HFFc6 (cell line): ENCODE measurements around the gene PAAF1. TPM values are rescaled to one million over a fixed set of nuclear protein-coding genes. Genes with fewer than 3 reads are reported as not detected.
A peak's percentile ranks its signal among the peaks of the same experiment; 100 is the strongest.

ENCODE experiments used
- DNase-seq: peaks from one replicate; pipeline ENCODE4 v3.0.0-alpha.2; 2018
- H3K27ac Mint-ChIP-seq: 2 replicates; pipeline ENCODE4 v1.8.0; 2020; ENCODE audit warnings: mild to moderate bottlenecking, mixed read lengths
- H3K27me3 Mint-ChIP-seq: 2 replicates; pipeline ENCODE4 v1.8.0; 2021; ENCODE audit warnings: mild to moderate bottlenecking, moderate library complexity, mixed read lengths; ENCODE audit not compliant: insufficient read depth
- H3K36me3 Mint-ChIP-seq: 2 replicates; pipeline ENCODE4 v1.8.0; 2021; ENCODE audit warnings: low read depth, mixed read lengths
- H3K4me1 Mint-ChIP-seq: 2 replicates; pipeline ENCODE4 v1.8.0; 2020; ENCODE audit warnings: low read depth, mixed read lengths
- H3K4me3 Mint-ChIP-seq: 2 replicates; pipeline ENCODE4 v1.8.0; 2020; ENCODE audit warnings: mild to moderate bottlenecking, moderate library complexity, mixed read lengths
- H3K9me3 Mint-ChIP-seq: 2 replicates; pipeline ENCODE4 v1.8.0; 2020; ENCODE audit warnings: mild to moderate bottlenecking, mixed read lengths
- CTCF ChIP-seq: fragments of 200-600 bp; sonication (generic); IDR thresholded peaks from 2 replicates; pipeline ENCODE4 v1.5.0; 2021; ENCODE audit warnings: antibody characterized with exemption, mild to moderate bottlenecking
- total RNA-seq, 6 experiments: library from RNA; stranded (reverse); fragmentation: NEBNext Ultra II Directional; extraction: Animal tissue kit (Norgen Biotek cat#: 25700); gene quantifications; 2 replicates in 1 of 6; 3 replicates in 5 of 6; pipeline ENCODE4 v1.2.3, GENCODE V29; 2021

The PAAF1 gene
- total RNA-seq, 6 experiments from 2014 or later: 19.5 to 23.2 (median 22.4) TPM

DNA sequence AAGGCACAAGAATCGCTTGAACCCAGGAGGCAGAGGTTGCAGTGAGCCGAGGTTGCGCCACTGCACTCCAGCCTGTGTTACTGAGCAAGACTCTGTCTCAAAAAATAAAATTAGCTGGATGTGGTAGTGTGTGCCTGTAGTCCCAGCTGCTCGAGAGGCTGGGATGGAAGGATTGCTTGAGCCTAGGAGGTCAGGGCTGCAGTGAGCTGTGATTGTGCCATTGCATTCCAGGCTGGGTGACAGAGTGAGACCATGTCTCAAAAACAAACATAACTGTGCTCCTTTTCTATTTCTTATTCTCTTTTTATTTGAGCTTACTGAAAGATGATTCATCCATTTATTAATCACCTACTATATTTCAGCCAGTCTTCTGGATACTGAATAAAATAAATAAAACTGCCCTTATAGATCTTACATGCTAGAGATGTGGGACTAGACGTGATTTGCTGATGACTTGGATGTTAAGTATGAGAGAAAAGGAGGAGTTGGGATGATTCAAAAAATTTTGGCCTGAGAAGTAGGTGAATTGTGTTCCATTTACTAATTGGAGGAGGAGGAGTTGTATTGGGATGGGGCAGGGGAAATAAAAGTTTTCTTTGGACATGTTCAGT lies 18.0 kb downstream of the PAAF1 start:
- H3K27me3 Mint-ChIP-seq: no peaks in the 10 kb centered on the region
- H3K4me3 Mint-ChIP-seq: peak overlapping the region; percentile 0; the same call in 1 of the 2 replicates
- H3K4me1 Mint-ChIP-seq: peaks cover 10% of the 10 kb centered on the region
- no peak for TF ChIP-seq CTCF
- H3K36me3 Mint-ChIP-seq: peaks cover 5% of the 10 kb centered on the region; the same call in 1 of the 2 replicates
- no peaks in the 10 kb centered on the region for H3K9me3 Mint-ChIP-seq
- peak overlapping the region; percentile 20 for H3K27ac Mint-ChIP-seq
- peak; percentile 41 for DNase-seq

- Mint-ChIP-seq H3K27ac (no peak overlapping the region), H3K36me3 (peaks cover 17% of the 10 kb centered on the region), H3K9me3 (no peaks in the 10 kb centered on the region), H3K27me3 (no peaks in the 10 kb centered on the region; the same call in 1 of the 2 replicates), H3K4me3 (no peak overlapping the region), H3K4me1 (peaks cover 7% of the 10 kb centered on the region)
- TF ChIP-seq CTCF: no peak
- DNase-seq: no peak
Observed at GRCh38 chr11:73902303-73902702, 25.5 kb downstream of the PAAF1 start.

GRCh38 chr11:73907191-73907590 lies 30.4 kb downstream of the PAAF1 start:
- Mint-ChIP-seq H3K27me3 (peaks cover 1% of the 10 kb centered on the region; the same call in 1 of the 2 replicates), H3K9me3 (no peaks in the 10 kb centered on the region), H3K27ac (no peak overlapping the region), H3K36me3 (peaks cover 18% of the 10 kb centered on the region), H3K4me1 (peaks cover 9% of the 10 kb centered on the region), H3K4me3 (no peak overlapping the region)
- peak; percentile 56 for TF ChIP-seq CTCF
- peak; percentile 45 for DNase-seq

GRCh38 chr11:73912026-73912425 lies 35.2 kb downstream of the PAAF1 start:
- H3K36me3 Mint-ChIP-seq: peaks cover 20% of the 10 kb centered on the region
- peaks cover 9% of the 10 kb centered on the region for H3K4me1 Mint-ChIP-seq
- H3K27me3 Mint-ChIP-seq: peaks cover 1% of the 10 kb centered on the region; the same call in 1 of the 2 replicates
- no peak overlapping the region for H3K4me3 Mint-ChIP-seq
- no peaks in the 10 kb centered on the region for H3K9me3 Mint-ChIP-seq
- TF ChIP-seq CTCF: no peak
- no peak overlapping the region for H3K27ac Mint-ChIP-seq
- no peak for DNase-seq

GRCh38 chr11:73913472-73913871 lies 36.7 kb downstream of the PAAF1 start:
- Mint-ChIP-seq H3K4me1 (peaks cover 5% of the 10 kb centered on the region; the same call in 1 of the 2 replicates), H3K27me3 (peaks cover 1% of the 10 kb centered on the region; the same call in 1 of the 2 replicates), H3K4me3 (no peak overlapping the region), H3K9me3 (no peaks in the 10 kb centered on the region), H3K36me3 (peaks cover 20% of the 10 kb centered on the region), H3K27ac (no peak overlapping the region)
- no peak for DNase-seq
- TF ChIP-seq CTCF: no peak
